Right lobe of liver (tissue), 4 donors: ENCODE results near the gene CD40LG.

ENCODE experiments used
- CTCF ChIP-seq, 4 donors: fragments of 200-600 bp in 3 of 4; fragments of 450-650 bp in 1 of 4; IDR thresholded peaks; one replicate each; pipeline versions ENCODE4 v1.5.1 to v1.8.0; 2016 to 2022; ENCODE audit warnings: antibody characterized with exemption in 4 of 4, mild to moderate bottlenecking in 2 of 4
- POLR2A ChIP-seq: fragments of 450-650 bp; IDR thresholded peaks from one replicate; pipeline ENCODE4 v1.6.1; 2017; ENCODE audit warnings: antibody characterized with exemption, mild to moderate bottlenecking
- donor health status: DM: no; HTN: no; CAD: no.
- donor health status: DM: no; HTN: no; CAD: no.
- donor health status: DM: no; HTN: yes; CAD: no.

- TF ChIP-seq CTCF (IDR thresholded peaks at IDR 0.05) = no peak
- TF ChIP-seq POLR2A = no peak
These were observed 27.2 kb upstream of the CD40LG start for GRCh38 chrX:136620780-136621179.
